Lower leg skin (tissue), 4 donors: ENCODE measurements around the gene TMPO. TPM values are rescaled to one million over a fixed set of nuclear protein-coding genes. Genes with fewer than 3 reads are reported as not detected.
A peak's percentile ranks its signal among the peaks of the same experiment; 100 is the strongest.

Experiments used
- DNase-seq, 2 donors: peaks; one replicate each; pipeline ENCODE4 v3.0.0-alpha.2; 2019; ENCODE audit warnings: low spot score in 2 of 2
- H3K4me3 ChIP-seq: fragments of 200-600 bp; sonication (generic); 2 replicates; pipeline ENCODE4 v1.5.1; 2017; ENCODE audit warnings: mild to moderate bottlenecking, low read depth; ENCODE audit not compliant: poor library complexity, severe bottlenecking
- CTCF ChIP-seq, 3 donors: fragments of 450-650 bp; IDR thresholded peaks; one replicate each; pipeline ENCODE4 v1.5.1; 2016; ENCODE audit warnings: antibody characterized with exemption in 3 of 3, mild to moderate bottlenecking in 3 of 3, moderate library complexity in 2 of 3
- POLR2A ChIP-seq, 2 donors: fragments of 450-650 bp; IDR thresholded peaks; one replicate each; pipeline ENCODE4 v1.6.1; 2016 to 2017; ENCODE audit warnings: antibody characterized with exemption in 2 of 2, mild to moderate bottlenecking in 1 of 2, moderate library complexity in 1 of 2
- WGBS, 2 donors: methylation state at CpG; one replicate each; pipeline ENCODE4 v1.1.5; 2018; 5-methylcytosine and 5-hydroxymethylcytosine counted together
- intact Hi-C: fragments of 100-400 bp; cut with DNase I; formaldehyde crosslinking; loops from one replicate; pipeline ENCODE4 v1.15.0; 2023; ENCODE audit warnings: low total_unique reads
- total RNA-seq, 4 donors: library from RNA; depleted of rRNA; stranded (reverse); fragments of >200 nt; gene quantifications; one replicate each; pipeline ENCODE4 v1.1.0, GENCODE V29; 2016

Gene TMPO
- total RNA-seq, 4 donors from 2014 or later, result 43.1 to 62.9 (median 54.8) TPM

GRCh38 chr12:98587084-98587483, 71.7 kb downstream of the TMPO start:
- no peak for DNase-seq
- no peak overlapping the region for H3K4me3 ChIP-seq
- WGBS, 2 donors, result 86 to 92% methylated on average over 5 of the region's 5 CpGs
- intact Hi-C loops, result no loop called here
- no peak for TF ChIP-seq POLR2A (IDR thresholded peaks at IDR 0.05)
- no peak for TF ChIP-seq CTCF (IDR thresholded peaks at IDR 0.05)

- TF ChIP-seq POLR2A (IDR thresholded peaks at IDR 0.05) (no peak), CTCF (IDR thresholded peaks at IDR 0.05) (no peak)
- intact Hi-C loops, result no loop called here
- WGBS, 2 donors, result 87% methylated on average over 4 of the region's 4 CpGs
- DNase-seq, result no peak
- H3K4me3 ChIP-seq, result no peak overlapping the region
Observed at GRCh38 chr12:98591209-98591608, 75.8 kb downstream of the TMPO start.

DNA sequence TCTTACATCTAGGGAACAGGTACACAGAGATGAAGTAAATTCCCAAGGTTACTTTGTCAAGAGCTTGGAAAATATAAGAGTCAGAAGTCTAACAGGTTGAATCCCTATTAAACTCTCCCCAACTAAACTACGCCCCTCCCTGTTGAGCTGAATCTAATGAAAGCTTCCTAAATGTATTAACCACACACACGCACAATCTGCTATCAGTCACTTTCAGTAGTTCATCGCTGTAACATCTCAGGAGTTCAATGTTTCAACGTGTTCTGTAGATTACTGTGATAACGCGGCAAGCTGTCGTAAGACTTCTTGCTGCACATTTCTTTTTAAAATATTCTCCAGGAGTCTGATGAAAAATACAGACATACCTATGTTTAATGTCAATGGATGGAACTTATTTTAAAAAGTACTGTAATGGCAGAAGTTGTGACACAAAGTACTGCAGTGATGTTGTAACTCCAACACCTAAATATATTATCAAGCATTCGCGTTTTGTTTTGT, 77.5 kb downstream of the TMPO start:
- peak overlapping the region; percentile 21 for H3K4me3 ChIP-seq
- intact Hi-C loops, result no loop called here
- no peak for TF ChIP-seq POLR2A (IDR thresholded peaks at IDR 0.05)
- TF ChIP-seq CTCF (IDR thresholded peaks at IDR 0.05), result no peak
- no peak for DNase-seq
- WGBS, 2 donors, result 28 to 29% methylated on average over 9 of the region's 9 CpGs

GRCh38 chr12:98593351-98594049, 78.1 kb downstream of the TMPO start, which contains the start of gene SLC25A3:
Gene SLC25A3 (plus strand): TSS chr12:98593686. CDS start chr12:98593979, 293 bp downstream.
- WGBS, 2 donors, result 0 to 1% methylated on average over 48 to 67 of the region's 67 CpGs
- intact Hi-C loops, result no loop called here
- peak within 1 kb of the TSS; percentile 99 for H3K4me3 ChIP-seq

GRCh38 chr12:98594050-98594835, 78.9 kb downstream of the TMPO start:
- H3K4me3 ChIP-seq, result peak overlapping the region; percentile 99
- WGBS, 2 donors, result 0 to 2% methylated on average over 30 to 35 of the region's 35 CpGs
- intact Hi-C loops, result no loop called here
- TF ChIP-seq POLR2A (IDR thresholded peaks at IDR 0.05), result no peak
- no peak for TF ChIP-seq CTCF (IDR thresholded peaks at IDR 0.05)
- DNase-seq, result peak; percentile 35 to 90

More at GRCh38 chr12:98593351-98594049, 78.1 kb downstream of the TMPO start, which contains the start of gene SLC25A3:
- peak in 1 of 2 donors; percentile 77 for TF ChIP-seq POLR2A (IDR thresholded peaks at IDR 0.05)
- no peak for TF ChIP-seq CTCF (IDR thresholded peaks at IDR 0.05)
- peak; percentile 96 to 99 for DNase-seq
